ENCODE data around the gene FCGR1A. TPM values are rescaled to one million over a fixed set of nuclear protein-coding genes. Genes with fewer than 3 reads are reported as not detected.
A peak's percentile ranks its signal among the peaks of the same experiment; 100 is the strongest.
"Not testable (repeated sequence)": the region's sequence is repeated elsewhere in the genome, so short reads cannot be mapped to it uniquely, and the experiment has no call there.

The FCGR1A gene
- total and polyA plus RNA-seq, 8 donors: 3.0 to 43.6 (median 3.7) TPM

DNA sequence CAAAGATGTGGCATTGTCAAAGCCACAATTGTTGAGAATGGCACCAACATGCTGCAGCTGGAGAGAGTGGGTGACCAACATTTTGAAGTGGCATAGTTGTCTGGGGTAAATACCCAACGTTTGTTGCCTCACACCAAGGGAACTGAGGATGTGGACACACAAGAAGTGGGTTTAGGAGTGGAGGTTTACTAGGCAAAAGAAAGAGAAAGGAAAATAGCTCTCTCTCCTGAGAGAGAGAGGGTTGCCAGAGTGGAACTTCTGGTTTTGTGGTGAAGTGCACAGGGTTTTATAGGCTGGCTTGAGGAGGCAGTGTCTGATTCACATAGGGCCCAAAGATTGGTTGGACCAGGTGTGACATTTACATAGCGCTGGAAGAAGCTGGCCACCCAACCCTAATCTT is 29.0 kb upstream of the FCGR1A start:
- H3K27ac ChIP-seq; intact Hi-C loops (cut with DNase I); H3K4me3 ChIP-seq; H3K4me1 ChIP-seq; H3K27me3 ChIP-seq; H3K36me3 ChIP-seq; DNase-seq; H3K9me3 ChIP-seq: not testable (repeated sequence)
- peak; percentile 44 for ATAC-seq

DNA sequence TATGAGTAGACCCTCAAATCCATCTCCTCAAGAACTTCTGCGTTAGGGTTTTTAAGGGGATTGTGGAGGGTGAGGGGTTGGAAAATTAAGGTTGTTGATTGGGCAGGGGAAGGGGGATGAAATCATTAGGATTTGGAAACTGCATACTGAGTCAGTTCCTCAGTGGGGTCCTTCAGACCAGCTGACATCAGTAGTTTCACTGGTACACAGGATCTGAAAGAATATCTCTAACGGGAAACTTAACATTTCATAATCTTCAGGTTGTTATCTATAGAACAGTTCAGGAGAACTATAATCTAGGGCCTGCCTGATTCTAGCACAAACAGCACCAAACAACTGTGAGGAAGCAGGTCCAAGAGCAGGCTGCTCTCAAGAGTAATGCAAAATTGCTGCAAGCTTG is 27.2 kb upstream of the FCGR1A start:
- H3K27me3 ChIP-seq; intact Hi-C loops (cut with DNase I); H3K4me3 ChIP-seq; DNase-seq; H3K9me3 ChIP-seq; H3K27ac ChIP-seq; H3K36me3 ChIP-seq; ATAC-seq; H3K4me1 ChIP-seq: not testable (repeated sequence)

DNA sequence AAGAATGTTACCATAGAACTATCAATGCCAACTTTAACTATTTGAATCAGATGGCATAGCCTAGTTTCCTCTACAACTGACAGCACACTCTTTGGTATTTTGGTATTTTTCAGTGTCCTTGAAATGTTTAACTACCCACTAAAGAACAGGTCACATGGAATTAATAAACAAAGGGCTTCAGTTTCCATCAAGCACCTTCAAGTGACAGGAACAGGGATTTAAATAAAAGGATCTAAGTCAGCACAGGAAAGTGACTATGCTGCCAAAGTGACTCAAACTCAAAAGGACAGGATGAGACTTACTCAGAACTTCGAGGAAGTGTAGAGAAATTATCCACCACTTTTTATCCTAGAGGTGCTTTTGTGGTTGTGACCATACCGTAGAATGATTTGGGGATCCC is 20.2 kb upstream of the FCGR1A start:
- H3K27ac ChIP-seq; H3K4me3 ChIP-seq; H3K27me3 ChIP-seq; H3K4me1 ChIP-seq; DNase-seq; intact Hi-C loops (cut with DNase I); H3K36me3 ChIP-seq; H3K9me3 ChIP-seq: not testable (repeated sequence)
- peak; percentile 88 for ATAC-seq

DNA sequence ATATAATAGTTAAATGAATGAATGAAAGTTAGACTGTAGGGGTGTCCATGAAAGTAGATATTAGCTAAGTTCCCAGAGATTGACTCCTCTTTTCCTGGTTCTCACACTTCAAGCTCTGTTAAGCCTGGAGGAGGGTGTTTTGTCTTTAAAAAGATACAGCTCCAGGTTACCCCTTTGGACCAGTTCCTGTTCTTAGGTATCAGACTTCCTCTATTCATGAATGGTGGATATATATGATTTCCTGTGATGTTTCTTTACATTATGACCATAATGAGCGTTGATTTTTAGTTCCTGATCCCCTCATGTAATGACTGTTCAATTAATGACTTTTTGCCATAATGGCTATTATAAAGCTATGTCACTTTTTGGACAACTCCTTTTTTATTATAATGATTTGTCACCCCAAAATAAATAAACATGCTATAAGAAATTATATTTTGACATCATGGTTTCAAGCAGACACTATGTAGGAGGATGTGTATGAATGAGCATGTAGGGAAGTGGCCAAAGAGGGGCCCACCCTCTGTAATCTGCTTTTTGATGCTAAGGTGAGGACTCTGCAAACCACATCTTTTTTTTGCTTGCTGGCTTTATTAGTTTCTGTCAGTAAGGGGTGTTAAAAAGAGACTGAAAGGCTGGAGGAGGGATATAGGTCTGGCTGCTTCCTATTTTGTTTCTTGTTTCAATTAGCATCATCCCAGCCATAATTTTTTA is 18.2 kb upstream of the FCGR1A start:
- H3K9me3 ChIP-seq, ATAC-seq: not testable (repeated sequence)

DNA sequence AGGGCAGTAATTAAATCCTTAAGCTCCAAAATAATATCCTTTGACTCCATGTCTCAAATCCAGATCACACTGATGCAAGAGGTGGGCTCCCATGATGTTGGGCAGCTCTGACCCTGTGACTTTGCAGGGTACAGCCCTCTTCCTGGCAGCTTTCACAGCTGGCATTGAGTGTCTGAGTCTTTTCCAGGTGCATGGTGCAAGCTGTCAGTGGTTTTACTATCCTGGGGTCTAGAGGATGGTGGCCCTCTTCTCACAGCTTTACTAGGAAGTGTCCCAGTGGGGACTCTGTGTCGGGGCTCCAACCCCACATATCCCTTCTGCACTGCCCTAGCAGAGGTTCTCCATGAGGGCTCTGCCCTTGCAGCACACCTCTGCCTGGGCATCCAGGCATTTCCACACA is 16.3 kb upstream of the FCGR1A start:
- H3K4me3 ChIP-seq; H3K36me3 ChIP-seq; ATAC-seq; DNase-seq; intact Hi-C loops (cut with DNase I); H3K27me3 ChIP-seq; H3K9me3 ChIP-seq; H3K27ac ChIP-seq; H3K4me1 ChIP-seq: not testable (repeated sequence)

More for the DNA sequence above, 18.2 kb upstream of the FCGR1A start:
- DNase-seq; intact Hi-C loops (cut with DNase I); H3K27me3 ChIP-seq; H3K27ac ChIP-seq; H3K4me3 ChIP-seq; H3K36me3 ChIP-seq; H3K4me1 ChIP-seq: not testable (repeated sequence)

DNA sequence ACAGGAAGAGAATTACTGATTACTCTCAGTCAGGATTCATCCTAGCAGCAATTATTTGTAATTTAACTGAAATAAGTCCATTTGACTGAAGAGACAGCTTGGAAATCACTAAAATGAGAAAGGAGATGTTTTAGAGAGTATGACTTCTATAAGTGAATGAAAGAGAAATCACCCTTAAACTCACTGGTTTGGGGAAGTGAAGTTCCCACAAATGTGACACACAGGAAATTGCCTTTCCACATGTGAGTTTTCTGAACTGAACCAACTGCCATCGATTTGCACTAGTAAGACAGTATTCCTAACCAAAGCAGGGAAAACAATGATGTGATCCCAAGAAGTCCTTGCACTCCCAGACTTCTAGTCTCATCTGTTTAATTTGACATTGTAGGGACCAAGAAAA is 13.3 kb upstream of the FCGR1A start:
- H3K9me3 ChIP-seq; H3K36me3 ChIP-seq; H3K4me1 ChIP-seq; H3K27ac ChIP-seq; H3K27me3 ChIP-seq; DNase-seq; H3K4me3 ChIP-seq; intact Hi-C loops (cut with DNase I): not testable (repeated sequence)
- peak; percentile 19 for ATAC-seq

DNA sequence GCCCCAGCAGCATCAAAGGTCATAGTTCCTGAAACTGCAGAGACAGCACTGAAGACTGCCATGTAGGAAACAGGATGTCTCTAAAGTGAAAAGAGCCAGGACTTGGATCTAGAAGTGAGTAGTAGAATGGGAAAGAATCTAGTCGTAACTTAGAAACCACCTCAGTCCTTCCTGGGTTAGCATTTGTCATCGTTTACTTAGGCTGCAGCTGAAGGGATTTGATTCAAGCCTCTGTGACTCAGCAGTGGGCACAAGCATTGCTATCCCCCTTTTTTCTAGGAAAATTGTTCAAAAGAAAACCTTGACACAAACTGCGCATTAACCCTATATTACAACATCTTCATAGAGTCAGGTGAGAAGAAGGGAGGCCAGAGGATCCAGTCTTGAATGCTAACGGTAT is 11.8 kb upstream of the FCGR1A start:
- intact Hi-C loops (cut with DNase I); H3K27ac ChIP-seq; H3K4me1 ChIP-seq; H3K27me3 ChIP-seq; H3K36me3 ChIP-seq; DNase-seq; H3K9me3 ChIP-seq; H3K4me3 ChIP-seq: not testable (repeated sequence)
- ATAC-seq: peak; percentile 42

DNA sequence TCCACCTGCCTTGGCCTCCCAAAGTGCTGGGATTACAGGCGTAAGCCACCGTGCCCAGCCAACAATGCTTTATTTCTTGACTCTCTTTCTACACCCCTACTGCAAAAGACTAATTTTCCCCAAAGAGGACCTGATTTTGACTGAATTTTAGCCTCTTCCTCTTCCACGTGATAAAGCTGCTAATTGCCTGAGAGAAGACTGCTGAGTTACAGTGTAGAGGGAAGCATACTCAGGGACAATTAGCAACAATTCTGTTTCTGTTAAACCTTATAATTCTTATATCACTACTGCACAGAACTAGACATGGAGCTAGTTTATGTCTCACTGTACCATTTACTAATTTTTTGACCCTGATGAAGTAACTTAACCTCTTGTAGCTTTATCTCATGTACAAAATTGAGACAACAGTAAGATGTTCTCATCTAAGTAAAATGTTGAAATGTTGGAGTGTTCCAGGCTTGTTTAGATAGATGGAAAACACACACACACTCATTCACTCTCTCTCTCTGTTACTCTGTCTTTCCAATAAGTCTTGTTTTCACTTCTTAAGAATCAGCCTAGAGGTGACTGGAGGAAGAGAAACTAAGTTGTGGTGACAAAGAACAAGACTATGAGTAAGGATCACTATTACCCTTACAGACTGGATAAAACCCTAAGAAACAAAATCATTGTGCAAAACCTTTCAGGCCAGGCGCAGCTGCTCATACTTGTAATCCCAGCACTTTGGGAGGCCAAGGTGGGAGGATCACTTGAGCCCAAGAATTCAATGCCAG is 10.7 kb upstream of the FCGR1A start:
- intact Hi-C loops (cut with DNase I); H3K36me3 ChIP-seq; DNase-seq; H3K4me3 ChIP-seq; H3K9me3 ChIP-seq; H3K27me3 ChIP-seq; H3K4me1 ChIP-seq: not testable (repeated sequence)
- ATAC-seq: peak; percentile 75
- H3K27ac ChIP-seq: peak overlapping the region in 1 of 2 donors; percentile 41

DNA sequence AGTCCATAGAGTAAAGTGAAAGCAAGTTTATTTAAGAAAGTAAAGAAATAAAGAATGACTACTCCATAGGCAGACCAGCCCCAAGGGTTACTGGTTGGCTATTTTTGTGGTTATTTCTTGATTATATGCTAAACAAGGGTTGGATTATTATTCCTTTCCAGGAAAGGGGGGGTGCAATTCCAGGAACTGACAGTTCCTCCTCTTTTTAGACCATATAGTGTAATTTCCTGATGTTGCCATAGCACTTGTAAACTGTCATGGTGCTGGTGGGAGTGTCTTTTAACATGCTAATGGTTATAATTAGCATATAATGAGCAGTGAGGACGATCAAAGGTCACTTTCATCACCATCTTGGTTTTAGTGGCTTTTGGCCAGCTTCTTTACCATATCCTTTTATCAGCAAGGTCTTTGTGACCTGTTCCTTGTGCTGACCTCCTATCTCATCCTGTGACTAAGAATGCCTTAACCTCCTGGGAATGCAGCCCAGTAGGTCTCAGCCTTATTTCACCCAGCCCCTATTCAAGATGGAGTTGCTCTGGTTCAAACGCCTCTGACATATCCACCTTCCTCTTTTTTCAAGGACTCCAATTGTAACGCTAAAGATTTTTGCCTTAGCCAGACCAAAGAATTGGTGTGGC is 6.9 kb upstream of the FCGR1A start:
- DNase-seq: peak in 1 of 4 donors; percentile 3
- H3K36me3 ChIP-seq; H3K27me3 ChIP-seq; H3K4me3 ChIP-seq; H3K4me1 ChIP-seq; intact Hi-C loops (cut with DNase I); H3K9me3 ChIP-seq; H3K27ac ChIP-seq: not testable (repeated sequence)
- ATAC-seq: peak; percentile 22

DNA sequence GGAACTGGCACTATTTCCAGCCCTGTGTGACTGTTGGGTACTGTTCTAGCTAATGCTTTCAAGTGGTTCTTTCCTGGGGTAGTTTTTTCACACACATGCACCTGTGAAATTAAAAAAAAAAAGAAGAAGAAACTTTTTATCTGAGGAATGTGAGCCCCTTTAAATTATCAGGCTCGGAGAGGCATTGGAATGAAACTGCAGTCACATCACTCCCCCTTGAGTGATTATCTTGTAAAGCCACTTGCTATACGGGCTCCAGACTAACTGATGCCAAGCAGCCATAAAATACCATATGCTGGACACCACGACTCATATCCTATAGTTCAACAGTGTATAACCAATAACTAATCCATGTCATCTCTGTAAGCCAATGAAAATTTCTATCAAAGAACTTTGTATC is 5.4 kb upstream of the FCGR1A start:
- H3K4me1 ChIP-seq; H3K36me3 ChIP-seq; H3K27me3 ChIP-seq; H3K4me3 ChIP-seq; ATAC-seq; DNase-seq; intact Hi-C loops (cut with DNase I); H3K9me3 ChIP-seq; H3K27ac ChIP-seq: not testable (repeated sequence)

DNA sequence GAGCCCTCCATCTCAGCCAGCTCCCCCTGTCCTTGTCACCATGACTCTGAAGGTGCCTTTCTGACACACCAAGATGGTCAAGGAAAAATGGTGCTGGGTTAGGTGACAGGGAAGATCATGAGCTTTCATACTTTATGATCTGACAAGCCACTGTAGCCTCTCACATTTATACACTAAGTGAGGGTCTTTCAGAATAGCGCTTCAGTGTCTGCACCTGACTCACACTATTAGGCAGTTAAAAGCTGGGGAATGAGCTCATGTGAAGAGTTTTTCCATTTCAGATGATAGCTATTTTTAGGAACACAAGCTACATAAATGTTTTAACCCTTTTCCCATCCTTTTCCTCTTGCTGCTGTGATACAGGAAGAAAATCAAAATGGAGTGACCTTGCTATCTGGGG is 4.2 kb upstream of the FCGR1A start:
- H3K9me3 ChIP-seq; H3K27ac ChIP-seq; H3K36me3 ChIP-seq; intact Hi-C loops (cut with DNase I); DNase-seq; ATAC-seq; H3K4me1 ChIP-seq; H3K4me3 ChIP-seq; H3K27me3 ChIP-seq: not testable (repeated sequence)

DNA sequence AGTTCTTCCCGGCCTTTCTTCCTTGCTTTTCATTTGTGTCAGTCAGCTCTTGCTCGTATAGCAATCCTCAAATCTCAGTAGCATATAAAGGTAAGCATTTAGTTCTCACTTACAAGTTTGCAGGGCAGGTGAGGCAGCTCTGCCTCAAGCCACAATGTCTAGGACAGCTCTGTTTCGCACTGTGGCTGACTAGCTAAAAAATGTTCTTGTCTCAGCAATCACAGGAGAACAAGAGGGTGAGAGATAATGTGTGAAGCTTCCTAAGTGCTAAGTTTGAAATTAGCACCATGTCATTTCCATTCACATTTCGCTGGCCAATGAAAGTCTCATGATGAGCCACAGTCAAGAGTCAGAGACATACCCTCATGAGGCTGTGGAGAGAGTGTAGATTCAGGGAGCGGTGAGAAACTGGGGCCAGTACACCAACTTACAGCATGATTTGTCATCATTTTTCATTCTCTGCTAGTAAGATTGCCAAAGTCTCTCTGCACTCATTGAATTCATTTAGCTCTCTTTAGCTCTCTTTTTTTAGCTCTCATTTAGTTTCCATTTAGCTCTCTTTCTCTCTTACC is 995 bp upstream of the FCGR1A start:
- H3K36me3 ChIP-seq; H3K4me1 ChIP-seq; ATAC-seq; DNase-seq; H3K27me3 ChIP-seq; intact Hi-C loops (cut with DNase I); H3K4me3 ChIP-seq; H3K9me3 ChIP-seq: not testable (repeated sequence)
- peak overlapping the region in 1 of 2 donors; percentile 37 for H3K27ac ChIP-seq

DNA sequence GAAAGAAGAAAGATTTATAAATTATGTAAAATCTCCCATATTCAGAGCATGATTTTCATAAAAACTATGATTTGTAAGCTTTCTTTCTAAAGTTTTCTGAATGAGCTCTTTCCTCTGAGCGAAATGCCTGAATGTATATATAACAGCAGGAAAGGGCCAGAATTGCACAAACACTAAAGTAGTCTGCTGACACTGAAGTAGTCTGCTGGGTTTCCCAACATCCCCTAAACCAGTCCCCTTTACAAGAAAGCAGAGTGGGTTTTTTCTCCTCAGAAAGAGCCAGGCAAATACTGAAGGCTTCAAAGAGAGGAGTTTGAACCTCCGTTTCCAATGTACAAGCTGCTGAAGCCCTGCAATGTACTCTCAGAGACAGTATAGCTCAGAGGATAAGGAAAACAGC is 795 bp downstream of the FCGR1A start:
- H3K27me3 ChIP-seq; H3K27ac ChIP-seq; H3K4me1 ChIP-seq; H3K36me3 ChIP-seq; intact Hi-C loops (cut with DNase I); ATAC-seq; H3K4me3 ChIP-seq; H3K9me3 ChIP-seq; DNase-seq: not testable (repeated sequence)
